OCI-LY7 (cell line): ENCODE data around the gene BMI1.

Experiments
- CTCF ChIP-seq: fragments of 200-600 bp; sonication (generic); conservative IDR thresholded peaks from 2 replicates; pipeline ENCODE4 v1.5.1; 2014; ENCODE audit warnings: mild to moderate bottlenecking, antibody characterized with exemption, low read length, moderate library complexity, mixed read lengths
- EZH2phosphoT487 ChIP-seq: fragments of 200-600 bp; sonication (generic); IDR thresholded peaks from 2 replicates; pipeline ENCODE4 v1.6.1; 2018; ENCODE audit warnings: low read depth, borderline replicate concordance, mild to moderate bottlenecking, mixed run types, antibody characterized with exemption, low read length, moderate library complexity, mixed read lengths

GRCh38 chr10:22341190-22341925 is 20.5 kb downstream of the BMI1 start:
- TF ChIP-seq CTCF (no peak), EZH2phosphoT487 (no peak)
